ENCODE measurements around the gene KISS1R.

KISS1R gene

GRCh38 chr19:962683-963400 is 45.7 kb downstream of the KISS1R start:
- no peak for FAIRE-seq

DNA sequence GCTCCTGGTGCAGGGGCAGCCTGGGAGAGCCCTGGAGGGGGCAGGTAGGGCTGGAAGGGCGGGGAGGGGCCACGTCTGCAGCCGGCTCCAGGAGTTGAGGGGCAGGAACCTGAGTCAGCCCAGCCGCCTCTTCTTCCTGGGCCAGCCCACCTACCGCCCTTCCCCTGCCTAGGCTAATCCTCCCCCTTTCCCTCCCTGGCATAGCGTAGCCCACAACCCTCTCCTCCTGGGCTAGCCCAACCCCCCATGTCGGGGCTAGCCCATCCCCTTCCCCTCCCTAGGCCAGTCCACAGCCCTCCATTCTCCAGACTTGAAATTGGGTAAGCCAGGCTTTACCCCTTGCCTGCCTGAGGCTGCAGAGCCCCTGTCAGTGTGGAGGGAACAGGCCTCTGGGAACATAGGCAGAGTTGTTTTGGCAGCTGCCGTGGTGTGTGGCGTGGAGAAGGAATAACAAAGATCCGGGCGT is 46.4 kb downstream of the KISS1R start:
- FAIRE-seq, result no peak
- DNase-seq (ENCODE audit: extremely low spot score, insufficient read length, low read depth), result no peak

More at GRCh38 chr19:962683-963400, 45.7 kb downstream of the KISS1R start:
- no peak for DNase-seq (ENCODE audit: extremely low spot score, insufficient read length, low read depth)

- DNase-seq (ENCODE audit: extremely low spot score, insufficient read length, low read depth) (no peak), FAIRE-seq (no peak)
These were observed 47.0 kb downstream of the KISS1R start for GRCh38 chr19:964116-964520.

GRCh38 chr19:964761-965694 is 47.9 kb downstream of the KISS1R start:
- FAIRE-seq (no peak), DNase-seq (ENCODE audit: extremely low spot score, insufficient read length, low read depth) (no peak)

DNA sequence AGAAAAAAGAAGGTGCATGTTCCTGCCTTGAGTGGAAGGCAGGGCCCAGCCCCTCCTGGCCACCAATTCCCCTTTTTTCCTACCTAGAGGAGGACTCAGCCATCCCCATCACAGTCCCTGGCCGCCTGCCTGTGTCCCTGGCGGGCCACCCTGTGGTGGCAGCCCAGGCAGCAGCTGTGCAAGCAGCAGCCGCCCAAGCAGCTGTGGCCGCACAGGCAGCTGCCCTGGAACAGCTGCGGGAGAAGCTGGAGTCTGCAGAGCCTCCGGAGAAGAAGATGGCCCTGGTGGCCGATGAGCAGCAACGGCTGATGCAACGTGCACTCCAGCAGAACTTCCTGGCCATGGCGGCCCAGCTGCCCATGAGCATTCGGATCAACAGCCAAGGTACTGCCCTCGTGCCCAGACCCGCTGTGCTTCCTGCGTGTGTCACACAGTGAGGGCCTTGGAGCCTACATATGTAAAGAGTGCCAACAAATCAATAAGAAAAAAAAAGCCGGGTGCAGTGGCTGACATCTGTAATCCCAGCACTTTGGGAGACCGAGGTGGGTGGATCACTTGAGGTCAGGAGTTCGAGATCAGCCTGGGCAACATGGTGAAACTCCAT is 49.5 kb downstream of the KISS1R start:
- no peak for DNase-seq (ENCODE audit: extremely low spot score, insufficient read length, low read depth)
- FAIRE-seq, result no peak

All from GM18507 (cell line).